CD4-positive, CD25-positive, alpha-beta regulatory T cell (primary cell): ENCODE measurements around the gene TMEM129. TPM values are rescaled to one million over a fixed set of nuclear protein-coding genes. Genes with fewer than 3 reads are reported as not detected.

Experiments
- ATAC-seq, 2 donors: fragments of 150-1000 bp; cut with Tn5 transposase; one replicate each; pipeline ENCODE4 v1.10.0; 2021; ENCODE audit warnings: low read depth in 2 of 2, moderate number of reproducible peaks in 2 of 2, moderate library complexity in 1 of 2
- DNase-seq, 3 donors: peaks; one replicate each; pipeline versions ENCODE4 v3.0.0 to v3.0.0-alpha.2; 2012 to 2022; ENCODE audit warnings: mixed read lengths in 1 of 3
- H3K27ac ChIP-seq: one replicate; pipeline ENCODE4 v1.7.0; 2013; ENCODE audit warnings: mild to moderate bottlenecking, low read length; ENCODE audit not compliant: insufficient read depth, poor library complexity, severe bottlenecking
- H3K27me3 ChIP-seq: one replicate; pipeline ENCODE4 v1.7.0; 2013; ENCODE audit warnings: low read length; ENCODE audit not compliant: control insufficient read depth, insufficient read depth
- H3K36me3 ChIP-seq: one replicate; pipeline ENCODE4 v1.7.0; 2013; ENCODE audit warnings: mild to moderate bottlenecking, low read length, moderate library complexity; ENCODE audit not compliant: control insufficient read depth, insufficient read depth
- H3K4me1 ChIP-seq: 2 replicates; pipeline ENCODE4 v1.7.0; 2013; ENCODE audit warnings: mild to moderate bottlenecking, low read length; ENCODE audit not compliant: insufficient read depth, control insufficient read depth, poor library complexity, severe bottlenecking
- H3K4me3 ChIP-seq: one replicate; pipeline ENCODE4 v1.7.0; 2013; ENCODE audit warnings: low read depth, mild to moderate bottlenecking, low read length, moderate library complexity
- H3K9me3 ChIP-seq, 2 experiments: 1 replicate in 1 of 2; 2 replicates in 1 of 2; pipeline ENCODE4 v1.7.0; 2013; ENCODE audit warnings: low read length in 2 of 2, mild to moderate bottlenecking in 1 of 2, moderate library complexity in 1 of 2; ENCODE audit not compliant: control insufficient read depth in 2 of 2
- H3K27ac Mint-ChIP-seq, 3 donors: one replicate each; pipeline ENCODE4 v1.8.0; 2020 to 2022; ENCODE audit warnings: mild to moderate bottlenecking in 3 of 3, mixed read lengths in 3 of 3, moderate library complexity in 2 of 3
- H3K27me3 Mint-ChIP-seq: one replicate; pipeline ENCODE4 v1.8.0; 2022; ENCODE audit warnings: mild to moderate bottlenecking, mixed read lengths
- H3K36me3 Mint-ChIP-seq: one replicate; pipeline ENCODE4 v1.8.0; 2020; ENCODE audit warnings: mixed read lengths
- H3K4me1 Mint-ChIP-seq, 4 donors: one replicate each; pipeline ENCODE4 v1.8.0; 2020 to 2022; ENCODE audit warnings: mixed read lengths in 4 of 4, mild to moderate bottlenecking in 1 of 4
- H3K4me3 Mint-ChIP-seq, 4 donors: one replicate each; pipeline ENCODE4 v1.8.0; 2020 to 2022; ENCODE audit warnings: mild to moderate bottlenecking in 4 of 4, mixed read lengths in 4 of 4, moderate library complexity in 3 of 4
- H3K9me3 Mint-ChIP-seq, 7 donors: one replicate each; pipeline ENCODE4 v1.8.0; 2020 to 2022; ENCODE audit warnings: mixed read lengths in 7 of 7, mild to moderate bottlenecking in 3 of 7, moderate library complexity in 2 of 7
- polyA plus RNA-seq, 4 donors: library from polyadenylated mRNA; unstranded; fragments of 300-500 nt; fragmentation: Illumina TruSeq; gene quantifications; one replicate each; pipeline ENCODE4 v1.2.3, GENCODE V29; 2021
- total RNA-seq: library from RNA; stranded (reverse); gene quantifications from one replicate; pipeline ENCODE4 v1.2.3, GENCODE V29; 2022

TMEM129 gene
- total and polyA plus RNA-seq, 5 donors from 2014 or later = 19.6 to 33.9 (median 30.5) TPM

- Histone ChIP-seq H3K4me3 (no peak overlapping the region), H3K27me3 (no peaks in the 10 kb centered on the region), H3K4me1 (peaks cover 4% of the 10 kb centered on the region), H3K36me3 (peaks cover 38% of the 10 kb centered on the region), H3K27ac (no peak overlapping the region), H3K9me3 (no peaks in the 10 kb centered on the region)
- H3K4me3 Mint-ChIP-seq = no peak overlapping the region
- no peaks in the 10 kb centered on the region for H3K9me3 Mint-ChIP-seq
- H3K4me1 Mint-ChIP-seq = peaks cover 0 to 8% (median 4%) of the 10 kb centered on the region in 4 donors
- H3K27me3 Mint-ChIP-seq = no peaks in the 10 kb centered on the region
- peaks cover 19% of the 10 kb centered on the region for H3K36me3 Mint-ChIP-seq
- DNase-seq = no peak
- peak overlapping the region in 1 of 3 donors; percentile 32 for H3K27ac Mint-ChIP-seq
- no peak for ATAC-seq
Observed at GRCh38 chr4:1690698-1691097, 30.4 kb downstream of the TMEM129 start.

- H3K36me3 ChIP-seq = peaks cover 6% of the 10 kb centered on the region
- H3K9me3 Mint-ChIP-seq = no peaks in the 10 kb centered on the region
- H3K27me3 Mint-ChIP-seq = no peaks in the 10 kb centered on the region
- peak overlapping the region in 1 of 3 donors; percentile 36 for H3K27ac Mint-ChIP-seq
- no peak for DNase-seq
- peak overlapping the region; percentile 27 to 74 (median 49) for H3K4me3 Mint-ChIP-seq
- peaks cover 3% of the 10 kb centered on the region for H3K36me3 Mint-ChIP-seq
- H3K27me3 ChIP-seq = no peaks in the 10 kb centered on the region
- ATAC-seq = no peak
- peaks cover 6 to 14% (median 9%) of the 10 kb centered on the region in 4 donors for H3K4me1 Mint-ChIP-seq
- peaks cover 18% of the 10 kb centered on the region for H3K4me1 ChIP-seq
- no peaks in the 10 kb centered on the region for H3K9me3 ChIP-seq
- no peak overlapping the region for H3K4me3 ChIP-seq
- no peak overlapping the region for H3K27ac ChIP-seq
Observed at GRCh38 chr4:1686440-1687036, 34.6 kb downstream of the TMEM129 start.

- no peaks in the 10 kb centered on the region for H3K27me3 Mint-ChIP-seq
- peak overlapping the region in 1 of 4 donors; percentile 26 for H3K4me3 Mint-ChIP-seq
- DNase-seq (no peak), ATAC-seq (no peak)
- peaks cover 1% of the 10 kb centered on the region for H3K36me3 Mint-ChIP-seq
- Histone ChIP-seq H3K36me3 (no peaks in the 10 kb centered on the region), H3K4me1 (peaks cover 18% of the 10 kb centered on the region), H3K27ac (no peak overlapping the region), H3K4me3 (no peak overlapping the region), H3K9me3 (no peaks in the 10 kb centered on the region), H3K27me3 (no peaks in the 10 kb centered on the region)
- H3K27ac Mint-ChIP-seq = no peak overlapping the region
- peaks cover 6 to 17% (median 9%) of the 10 kb centered on the region in 4 donors for H3K4me1 Mint-ChIP-seq
- H3K9me3 Mint-ChIP-seq = no peaks in the 10 kb centered on the region
Observed at GRCh38 chr4:1685235-1686150, 35.6 kb downstream of the TMEM129 start.

- no peak overlapping the region for H3K27ac ChIP-seq
- peaks cover 18% of the 10 kb centered on the region for H3K4me1 ChIP-seq
- Mint-ChIP-seq H3K27ac (no peak overlapping the region), H3K9me3 (no peaks in the 10 kb centered on the region), H3K4me1 (peaks cover 6 to 17% (median 9%) of the 10 kb centered on the region in 4 donors), H3K4me3 (peak overlapping the region in 3 of 4 donors; percentile 47 to 79 (median 73)), H3K36me3 (no peaks in the 10 kb centered on the region), H3K27me3 (no peaks in the 10 kb centered on the region)
- DNase-seq (no peak), ATAC-seq (no peak)
- H3K36me3 ChIP-seq = no peaks in the 10 kb centered on the region
- no peaks in the 10 kb centered on the region for H3K9me3 ChIP-seq
- H3K27me3 ChIP-seq = no peaks in the 10 kb centered on the region
- H3K4me3 ChIP-seq = no peak overlapping the region
Observed at GRCh38 chr4:1684506-1685234, 36.5 kb downstream of the TMEM129 start.

- Mint-ChIP-seq H3K9me3 (no peaks in the 10 kb centered on the region), H3K27ac (peak within 1 kb of the TSS; percentile 63 to 95 (median 79)), H3K4me1 (peaks cover 6 to 17% (median 9%) of the 10 kb centered on the region in 4 donors), H3K27me3 (no peaks in the 10 kb centered on the region), H3K36me3 (no peaks in the 10 kb centered on the region), H3K4me3 (peak within 1 kb of the TSS; percentile 91 to 96 (median 92))
- DNase-seq = peak; percentile 87 to 91 (median 88)
- Histone ChIP-seq H3K4me1 (peaks cover 18% of the 10 kb centered on the region), H3K36me3 (no peaks in the 10 kb centered on the region), H3K27me3 (no peaks in the 10 kb centered on the region), H3K27ac (peak within 1 kb of the TSS; percentile 57), H3K4me3 (peak within 1 kb of the TSS; percentile 90), H3K9me3 (no peaks in the 10 kb centered on the region)
- peak; percentile 90 to 93 for ATAC-seq
Observed at GRCh38 chr4:1683736-1684505, 37.2 kb downstream of the TMEM129 start, which contains the start of gene FAM53A. FAM53A (minus strand) TSS chr4:1684313; CDS start chr4:1668741, 15,572 bp downstream.

- Mint-ChIP-seq H3K27me3 (no peaks in the 10 kb centered on the region), H3K27ac (peak overlapping the region; percentile 63 to 95 (median 79)), H3K9me3 (no peaks in the 10 kb centered on the region), H3K4me1 (peaks cover 6 to 17% (median 9%) of the 10 kb centered on the region in 4 donors), H3K36me3 (no peaks in the 10 kb centered on the region), H3K4me3 (peak overlapping the region; percentile 91 to 96 (median 92))
- H3K27me3 ChIP-seq = no peaks in the 10 kb centered on the region
- DNase-seq = peak in 1 of 3 donors; percentile 48
- no peaks in the 10 kb centered on the region for H3K9me3 ChIP-seq
- peak overlapping the region; percentile 57 for H3K27ac ChIP-seq
- no peaks in the 10 kb centered on the region for H3K36me3 ChIP-seq
- H3K4me1 ChIP-seq = peaks cover 18% of the 10 kb centered on the region
- H3K4me3 ChIP-seq = peak overlapping the region; percentile 90
- no peak for ATAC-seq
Observed at GRCh38 chr4:1683261-1683735, 37.8 kb downstream of the TMEM129 start.
